GM19467 (cell line): ENCODE data around the gene CALCOCO2.
"Not testable (repeated sequence)": the region's sequence is repeated elsewhere in the genome, so short reads cannot be mapped to it uniquely, and the experiment has no call there.

ENCODE experiments used
- ATAC-seq: cut with Tn5 transposase; IDR thresholded peaks from one replicate; pipeline ENCODE4 v1.9.1; 2021; ENCODE audit warnings: mild to moderate bottlenecking, moderate library complexity; ENCODE audit not compliant: unreplicated experiment

CALCOCO2 gene

GRCh38 chr17:48872409-48872808 is 41.6 kb downstream of the CALCOCO2 start:
- not testable (repeated sequence) for ATAC-seq

GRCh38 chr17:48873209-48873608 is 42.4 kb downstream of the CALCOCO2 start:
- no peak for ATAC-seq

GRCh38 chr17:48873696-48874443 is 43.0 kb downstream of the CALCOCO2 start:
- ATAC-seq, result no peak

GRCh38 chr17:48878920-48879898 is 48.4 kb downstream of the CALCOCO2 start:
- no peak for ATAC-seq

GRCh38 chr17:48882272-48882671 is 51.4 kb downstream of the CALCOCO2 start:
- ATAC-seq, result no peak

GRCh38 chr17:48883171-48883570 is 52.3 kb downstream of the CALCOCO2 start:
- ATAC-seq, result no peak

- ATAC-seq, result no peak
Measured at GRCh38 chr17:48890086-48890485, 59.3 kb downstream of the CALCOCO2 start.

- ATAC-seq, result no peak
Measured at GRCh38 chr17:48892940-48893645, 62.3 kb downstream of the CALCOCO2 start.

GRCh38 chr17:48893646-48894508 is 63.0 kb downstream of the CALCOCO2 start:
- no peak for ATAC-seq

GRCh38 chr17:48894886-48895285 is 64.1 kb downstream of the CALCOCO2 start:
- ATAC-seq, result no peak

- no peak for ATAC-seq
Measured at GRCh38 chr17:48901241-48901640, 70.4 kb downstream of the CALCOCO2 start.

GRCh38 chr17:48903401-48903800 is 72.6 kb downstream of the CALCOCO2 start:
- ATAC-seq, result no peak

- no peak for ATAC-seq
Measured at GRCh38 chr17:48904428-48904827, 73.6 kb downstream of the CALCOCO2 start.

- no peak for ATAC-seq
Measured at GRCh38 chr17:48905987-48906515, 75.2 kb downstream of the CALCOCO2 start.

GRCh38 chr17:48907713-48908046 is 76.8 kb downstream of the CALCOCO2 start:
- no peak for ATAC-seq

GRCh38 chr17:48908047-48908843 is 77.4 kb downstream of the CALCOCO2 start, which contains the start of gene UBE2Z:
Gene UBE2Z, plus strand, starts transcription at chr17:48908407. Its CDS starts 97 bp downstream, at chr17:48908504.
- peak; percentile 73 for ATAC-seq

- peak; percentile 37 for ATAC-seq
Measured at GRCh38 chr17:48908853-48909394, 78.1 kb downstream of the CALCOCO2 start.

- no peak for ATAC-seq
Measured at GRCh38 chr17:48909783-48910182, 78.9 kb downstream of the CALCOCO2 start.

- no peak for ATAC-seq
Measured at GRCh38 chr17:48910370-48910769, 79.5 kb downstream of the CALCOCO2 start.
